Measurements from ENCODE around the gene SMARCA2.

SMARCA2 gene

GRCh38 chr9:2085716-2086115, 70.6 kb downstream of the SMARCA2 start:
- H3K4me3 ChIP-seq (ENCODE audit: low read depth in 1 of 5, low read length in 5 of 5) = no peak overlapping the region
- H3K27ac ChIP-seq (ENCODE audit: low read depth, low read length) = no peak overlapping the region
- no peak overlapping the region for H3K9ac ChIP-seq (ENCODE audit: low read length in 5 of 5)
- H3K9me3 ChIP-seq (ENCODE audit: control insufficient read depth in 5 of 5, low read length in 5 of 5) = no peaks in the 10 kb centered on the region
- H3K4me1 ChIP-seq (ENCODE audit: control insufficient read depth in 5 of 5, insufficient read depth in 5 of 5, low read length in 5 of 5) = peaks cover 3 to 13% (median 9%) of the 10 kb centered on the region in 5 donors
- H3K27me3 ChIP-seq (ENCODE audit: control insufficient read depth in 5 of 5, insufficient read depth in 4 of 5, low read length in 5 of 5) = no peaks in the 10 kb centered on the region
- peaks cover 50 to 87% (median 65%) of the 10 kb centered on the region in 5 donors for H3K36me3 ChIP-seq (ENCODE audit: control insufficient read depth in 5 of 5, insufficient read depth in 5 of 5, low read length in 5 of 5)

GRCh38 chr9:2086116-2086515, 71.0 kb downstream of the SMARCA2 start:
- Histone ChIP-seq H3K4me3 (ENCODE audit: low read depth in 1 of 5, low read length in 5 of 5) (no peak overlapping the region), H3K27ac (ENCODE audit: low read depth, low read length) (no peak overlapping the region), H3K36me3 (ENCODE audit: control insufficient read depth in 5 of 5, insufficient read depth in 5 of 5, low read length in 5 of 5) (peaks cover 48 to 85% (median 63%) of the 10 kb centered on the region in 5 donors), H3K4me1 (ENCODE audit: control insufficient read depth in 5 of 5, insufficient read depth in 5 of 5, low read length in 5 of 5) (peaks cover 3 to 13% (median 9%) of the 10 kb centered on the region in 5 donors), H3K9me3 (ENCODE audit: control insufficient read depth in 5 of 5, low read length in 5 of 5) (no peaks in the 10 kb centered on the region), H3K27me3 (ENCODE audit: control insufficient read depth in 5 of 5, insufficient read depth in 4 of 5, low read length in 5 of 5) (no peaks in the 10 kb centered on the region), H3K9ac (ENCODE audit: low read length in 5 of 5) (no peak overlapping the region)

- H3K27ac ChIP-seq (ENCODE audit: low read depth, low read length) = no peak overlapping the region
- H3K4me3 ChIP-seq (ENCODE audit: low read depth in 1 of 5, low read length in 5 of 5) = no peak overlapping the region
- no peaks in the 10 kb centered on the region for H3K9me3 ChIP-seq (ENCODE audit: control insufficient read depth in 5 of 5, low read length in 5 of 5)
- H3K36me3 ChIP-seq (ENCODE audit: control insufficient read depth in 5 of 5, insufficient read depth in 5 of 5, low read length in 5 of 5) = peaks cover 42 to 82% (median 60%) of the 10 kb centered on the region in 5 donors
- H3K27me3 ChIP-seq (ENCODE audit: control insufficient read depth in 5 of 5, insufficient read depth in 4 of 5, low read length in 5 of 5) = no peaks in the 10 kb centered on the region
- H3K4me1 ChIP-seq (ENCODE audit: control insufficient read depth in 5 of 5, insufficient read depth in 5 of 5, low read length in 5 of 5) = peaks cover 3 to 13% (median 9%) of the 10 kb centered on the region in 5 donors
- no peak overlapping the region for H3K9ac ChIP-seq (ENCODE audit: low read length in 5 of 5)
These were observed 71.8 kb downstream of the SMARCA2 start for GRCh38 chr9:2086971-2087370.

GRCh38 chr9:2087500-2088313, 72.6 kb downstream of the SMARCA2 start:
- Histone ChIP-seq H3K9me3 (ENCODE audit: control insufficient read depth in 5 of 5, low read length in 5 of 5) (no peaks in the 10 kb centered on the region), H3K27ac (ENCODE audit: low read depth, low read length) (no peak overlapping the region), H3K4me1 (ENCODE audit: control insufficient read depth in 5 of 5, insufficient read depth in 5 of 5, low read length in 5 of 5) (peaks cover 3 to 13% (median 9%) of the 10 kb centered on the region in 5 donors), H3K27me3 (ENCODE audit: control insufficient read depth in 5 of 5, insufficient read depth in 4 of 5, low read length in 5 of 5) (no peaks in the 10 kb centered on the region), H3K36me3 (ENCODE audit: control insufficient read depth in 5 of 5, insufficient read depth in 5 of 5, low read length in 5 of 5) (peaks cover 37 to 77% (median 63%) of the 10 kb centered on the region in 5 donors), H3K9ac (ENCODE audit: low read length in 5 of 5) (no peak overlapping the region), H3K4me3 (ENCODE audit: low read depth in 1 of 5, low read length in 5 of 5) (no peak overlapping the region)

GRCh38 chr9:2093920-2094597, 78.9 kb downstream of the SMARCA2 start:
- H3K36me3 ChIP-seq (ENCODE audit: control insufficient read depth in 5 of 5, insufficient read depth in 5 of 5, low read length in 5 of 5) = peaks cover 53 to 84% (median 71%) of the 10 kb centered on the region in 5 donors
- H3K9ac ChIP-seq (ENCODE audit: low read length in 5 of 5) = no peak overlapping the region
- H3K27ac ChIP-seq (ENCODE audit: low read depth, low read length) = no peak overlapping the region
- H3K4me3 ChIP-seq (ENCODE audit: low read depth in 1 of 5, low read length in 5 of 5) = no peak overlapping the region
- no peaks in the 10 kb centered on the region for H3K27me3 ChIP-seq (ENCODE audit: control insufficient read depth in 5 of 5, insufficient read depth in 4 of 5, low read length in 5 of 5)
- no peaks in the 10 kb centered on the region for H3K9me3 ChIP-seq (ENCODE audit: control insufficient read depth in 5 of 5, low read length in 5 of 5)
- H3K4me1 ChIP-seq (ENCODE audit: control insufficient read depth in 5 of 5, insufficient read depth in 5 of 5, low read length in 5 of 5) = peaks cover 0 to 3% (median 0%) of the 10 kb centered on the region in 5 donors

DNA sequence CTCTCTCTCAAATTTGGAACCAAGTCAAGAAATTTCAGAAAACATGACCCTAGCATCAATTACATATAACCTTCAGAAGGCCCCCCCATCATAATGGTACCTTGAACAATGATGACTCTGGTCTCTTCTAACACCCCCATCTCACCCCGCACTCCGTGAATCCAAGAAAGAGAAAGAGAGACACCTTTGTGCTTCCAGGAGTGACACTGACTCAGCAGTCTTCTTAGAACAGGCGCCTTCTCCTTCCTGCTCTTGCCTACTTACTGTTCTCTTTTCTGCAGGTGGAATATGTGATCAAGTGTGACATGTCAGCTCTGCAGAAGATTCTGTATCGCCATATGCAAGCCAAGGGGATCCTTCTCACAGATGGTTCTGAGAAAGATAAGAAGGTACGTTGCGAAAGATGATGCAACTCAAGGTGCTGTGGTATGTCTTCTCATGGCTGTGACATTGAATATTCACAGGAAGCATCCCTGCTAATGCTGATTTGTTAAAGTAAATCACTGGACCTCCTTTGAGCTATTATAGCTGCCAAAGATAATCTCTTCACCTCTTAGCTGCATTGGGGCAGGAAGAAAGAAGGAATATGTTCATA, 81.3 kb downstream of the SMARCA2 start:
- Histone ChIP-seq H3K4me3 (ENCODE audit: low read depth in 1 of 5, low read length in 5 of 5) (no peak overlapping the region), H3K9me3 (ENCODE audit: control insufficient read depth in 5 of 5, low read length in 5 of 5) (no peaks in the 10 kb centered on the region), H3K4me1 (ENCODE audit: control insufficient read depth in 5 of 5, insufficient read depth in 5 of 5, low read length in 5 of 5) (peaks cover 0 to 3% (median 0%) of the 10 kb centered on the region in 5 donors), H3K27ac (ENCODE audit: low read depth, low read length) (no peak overlapping the region), H3K9ac (ENCODE audit: low read length in 5 of 5) (no peak overlapping the region), H3K27me3 (ENCODE audit: control insufficient read depth in 5 of 5, insufficient read depth in 4 of 5, low read length in 5 of 5) (no peaks in the 10 kb centered on the region), H3K36me3 (ENCODE audit: control insufficient read depth in 5 of 5, insufficient read depth in 5 of 5, low read length in 5 of 5) (peaks cover 54 to 85% (median 64%) of the 10 kb centered on the region in 5 donors)

DNA sequence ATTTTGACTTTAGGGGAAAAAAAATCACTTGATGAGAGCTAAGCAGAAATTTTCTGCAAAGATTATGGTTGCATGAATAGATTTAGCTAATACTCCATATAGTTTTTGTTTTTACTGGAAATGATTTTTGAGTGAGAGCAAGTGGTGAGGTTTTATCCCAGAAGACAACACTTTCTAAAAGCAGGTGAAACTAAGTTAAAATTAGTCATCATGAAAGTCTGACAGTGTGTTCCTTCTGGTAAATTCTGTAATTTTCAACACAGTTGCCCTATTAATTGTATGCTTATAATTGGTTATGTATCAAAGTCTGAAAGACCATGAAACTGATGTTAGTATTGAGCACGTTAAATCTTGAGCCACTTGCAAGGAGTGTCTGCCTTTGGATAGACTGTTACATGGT, 91.5 kb downstream of the SMARCA2 start:
- Histone ChIP-seq H3K36me3 (ENCODE audit: control insufficient read depth in 5 of 5, insufficient read depth in 5 of 5, low read length in 5 of 5) (peaks cover 49 to 85% (median 58%) of the 10 kb centered on the region in 5 donors), H3K9ac (ENCODE audit: low read length in 5 of 5) (no peak overlapping the region), H3K4me3 (ENCODE audit: low read depth in 1 of 5, low read length in 5 of 5) (no peak overlapping the region), H3K4me1 (ENCODE audit: control insufficient read depth in 5 of 5, insufficient read depth in 5 of 5, low read length in 5 of 5) (peaks cover 0 to 4% (median 0%) of the 10 kb centered on the region in 5 donors), H3K9me3 (ENCODE audit: control insufficient read depth in 5 of 5, low read length in 5 of 5) (no peaks in the 10 kb centered on the region), H3K27ac (ENCODE audit: low read depth, low read length) (no peak overlapping the region), H3K27me3 (ENCODE audit: control insufficient read depth in 5 of 5, insufficient read depth in 4 of 5, low read length in 5 of 5) (no peaks in the 10 kb centered on the region)

DNA sequence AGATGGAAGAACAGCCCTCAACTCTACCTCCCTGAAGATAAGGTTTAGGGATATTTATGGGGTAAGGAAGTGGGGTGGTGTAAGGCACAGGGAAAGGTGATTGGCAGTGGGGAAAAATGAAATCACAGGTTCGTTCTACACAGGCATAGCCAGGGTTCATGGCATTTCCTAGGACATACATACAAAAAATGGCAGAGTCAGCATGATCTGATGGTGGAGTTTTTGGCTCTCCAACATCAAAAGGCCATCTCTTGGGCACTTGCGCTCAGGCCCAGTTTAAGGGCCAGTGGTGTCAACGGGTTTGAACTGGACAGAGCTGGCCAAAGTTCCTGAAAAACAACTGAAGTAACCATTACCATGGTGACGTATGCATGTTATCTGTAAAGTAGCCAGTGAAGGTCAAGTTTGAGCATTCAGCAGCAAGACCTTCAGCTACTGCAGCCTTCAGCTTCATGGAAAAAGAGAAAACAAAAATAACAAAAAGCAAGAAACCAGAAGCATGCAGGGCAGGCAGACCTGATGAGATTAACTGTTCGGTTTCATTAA, 92.8 kb downstream of the SMARCA2 start:
- Histone ChIP-seq H3K9ac (ENCODE audit: low read length in 5 of 5) (no peak overlapping the region), H3K36me3 (ENCODE audit: control insufficient read depth in 5 of 5, insufficient read depth in 5 of 5, low read length in 5 of 5) (peaks cover 49 to 85% (median 58%) of the 10 kb centered on the region in 5 donors), H3K27me3 (ENCODE audit: control insufficient read depth in 5 of 5, insufficient read depth in 4 of 5, low read length in 5 of 5) (no peaks in the 10 kb centered on the region), H3K4me3 (ENCODE audit: low read depth in 1 of 5, low read length in 5 of 5) (no peak overlapping the region), H3K4me1 (ENCODE audit: control insufficient read depth in 5 of 5, insufficient read depth in 5 of 5, low read length in 5 of 5) (peaks cover 0 to 4% (median 0%) of the 10 kb centered on the region in 5 donors), H3K9me3 (ENCODE audit: control insufficient read depth in 5 of 5, low read length in 5 of 5) (no peaks in the 10 kb centered on the region), H3K27ac (ENCODE audit: low read depth, low read length) (no peak overlapping the region)

- no peak overlapping the region for H3K27ac ChIP-seq (ENCODE audit: low read depth, low read length)
- peaks cover 47 to 90% (median 63%) of the 10 kb centered on the region in 5 donors for H3K36me3 ChIP-seq (ENCODE audit: control insufficient read depth in 5 of 5, insufficient read depth in 5 of 5, low read length in 5 of 5)
- H3K4me1 ChIP-seq (ENCODE audit: control insufficient read depth in 5 of 5, insufficient read depth in 5 of 5, low read length in 5 of 5) = no peaks in the 10 kb centered on the region
These were observed 94.0 kb downstream of the SMARCA2 start for GRCh38 chr9:2109069-2109650.

More at GRCh38 chr9:2109069-2109650, 94.0 kb downstream of the SMARCA2 start:
- no peak overlapping the region for H3K4me3 ChIP-seq (ENCODE audit: low read depth in 1 of 5, low read length in 5 of 5)
- H3K27me3 ChIP-seq (ENCODE audit: control insufficient read depth in 5 of 5, insufficient read depth in 4 of 5, low read length in 5 of 5) = no peaks in the 10 kb centered on the region
- H3K9ac ChIP-seq (ENCODE audit: low read length in 5 of 5) = no peak overlapping the region
- no peaks in the 10 kb centered on the region for H3K9me3 ChIP-seq (ENCODE audit: control insufficient read depth in 5 of 5, low read length in 5 of 5)
